Smooth muscle cell of the brain vasculature (primary cell): ENCODE measurements around the gene MAPT.
"Not testable (repeated sequence)": the region's sequence is repeated elsewhere in the genome, so short reads cannot be mapped to it uniquely, and the experiment has no call there.

Source experiments
- DNase-seq: peaks from one replicate; pipeline ENCODE4 v3.0.0-alpha.2; 2012; ENCODE audit warnings: low read depth, low spot score

Gene MAPT

GRCh38 chr17:45862127-45862526 lies 32.2 kb upstream of the MAPT start:
- DNase-seq, result not testable (repeated sequence)

DNA sequence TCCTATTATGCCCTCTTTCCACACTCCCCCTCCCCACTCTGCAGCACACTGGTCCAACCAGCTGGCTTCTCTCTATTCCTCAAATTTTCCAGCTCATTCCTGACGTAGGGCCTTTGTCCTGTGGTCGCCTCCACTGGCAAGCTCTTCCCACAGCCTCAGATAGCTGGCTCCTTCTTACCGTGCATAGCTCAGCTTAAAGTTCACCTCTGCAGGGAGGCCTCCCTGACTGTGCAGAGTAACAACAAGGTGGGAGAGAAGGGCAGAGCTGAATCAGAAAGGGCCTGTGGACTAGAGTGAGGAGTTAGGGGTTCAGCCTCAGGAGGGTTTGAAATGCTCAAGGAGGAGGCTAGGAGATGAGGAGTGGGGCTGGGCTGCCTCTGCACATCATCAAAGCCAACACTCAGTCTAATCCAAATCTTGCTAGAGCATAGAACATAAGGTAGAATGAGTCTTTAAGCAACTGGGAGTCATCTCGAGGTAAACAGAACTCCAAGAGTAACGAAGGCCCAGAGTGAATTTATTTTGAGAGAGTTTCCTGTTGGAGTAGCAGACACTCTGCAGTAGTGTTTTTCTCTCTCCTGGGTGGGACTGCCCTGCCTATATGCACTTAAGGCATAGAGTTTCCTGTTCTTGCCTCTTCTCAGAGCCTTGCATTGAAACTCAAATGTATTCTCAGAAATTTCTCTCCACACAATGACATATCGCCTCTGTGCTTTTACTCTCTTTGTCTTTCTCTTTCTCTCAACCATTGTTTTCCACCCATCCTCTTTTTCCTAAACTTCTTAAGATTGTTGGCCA lies 30.3 kb upstream of the MAPT start:
- DNase-seq, result no peak

DNA sequence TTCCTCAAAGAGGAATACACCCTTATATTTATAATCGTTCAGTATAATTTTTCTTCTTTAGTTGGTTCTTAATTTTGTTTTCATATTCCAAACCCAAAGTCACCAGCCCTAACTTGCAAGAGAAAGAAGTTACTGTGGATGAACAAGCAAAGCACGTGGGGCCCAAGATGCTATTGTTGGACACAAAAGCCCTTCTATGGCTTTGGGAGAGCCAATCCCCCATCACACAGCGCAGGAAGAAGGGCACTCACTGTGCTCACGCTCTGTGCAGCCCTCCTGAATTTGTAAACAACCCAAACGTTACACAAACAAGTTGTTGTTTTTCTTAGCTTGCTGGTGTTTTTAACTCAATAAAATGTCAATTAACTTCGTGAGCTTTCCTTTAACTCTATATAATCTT lies 27.2 kb upstream of the MAPT start:
- no peak for DNase-seq

DNA sequence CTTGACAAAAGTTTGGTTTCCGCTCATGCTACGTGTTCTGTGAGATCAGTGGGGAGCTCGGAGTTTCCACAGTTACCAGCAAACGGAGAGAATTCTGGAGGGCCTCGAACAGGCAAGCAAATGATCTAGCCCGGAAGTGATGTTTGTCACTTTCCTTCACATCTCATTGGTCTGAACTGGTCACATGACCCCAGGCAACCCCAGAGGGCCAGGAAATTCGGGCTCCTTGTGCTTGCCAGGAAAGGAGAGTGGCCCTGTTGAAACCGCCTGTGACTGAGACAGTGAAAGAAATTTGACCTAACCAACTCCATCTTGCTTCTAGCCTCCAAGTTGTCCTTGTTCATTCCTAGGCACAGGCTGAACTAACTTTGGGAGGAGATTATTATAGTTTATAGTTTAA lies 26.7 kb upstream of the MAPT start:
- no peak for DNase-seq

- no peak for DNase-seq
These were observed 26.1 kb upstream of the MAPT start for GRCh38 chr17:45868276-45868675.

GRCh38 chr17:45869676-45870341 lies 24.5 kb upstream of the MAPT start:
- no peak for DNase-seq

- DNase-seq, result no peak
These were observed 23.9 kb upstream of the MAPT start for GRCh38 chr17:45870342-45870974.

GRCh38 chr17:45871718-45872117 lies 22.6 kb upstream of the MAPT start:
- no peak for DNase-seq

GRCh38 chr17:45873728-45874127 lies 20.6 kb upstream of the MAPT start:
- DNase-seq, result no peak

- DNase-seq, result no peak
These were observed 20.2 kb upstream of the MAPT start for GRCh38 chr17:45874151-45874550.

DNA sequence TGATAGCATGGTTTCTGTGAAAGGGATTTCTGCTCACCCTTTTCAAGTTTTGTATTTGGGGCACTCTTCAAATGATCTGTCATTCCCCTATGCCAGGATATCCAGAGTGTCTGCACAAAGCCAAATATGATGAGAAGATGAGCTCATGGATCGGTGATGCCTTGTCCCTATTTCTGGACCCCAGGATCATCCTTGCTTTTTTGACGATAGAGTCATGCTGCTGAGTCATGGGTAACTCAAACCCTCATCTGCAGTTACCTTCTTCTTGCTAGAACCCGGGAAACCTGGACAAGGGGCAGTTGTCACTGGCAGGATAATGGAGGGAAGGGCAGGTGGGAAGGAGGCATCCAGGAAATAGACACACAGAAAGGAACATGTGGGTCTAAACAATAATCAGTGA lies 17.8 kb upstream of the MAPT start:
- no peak for DNase-seq

DNA sequence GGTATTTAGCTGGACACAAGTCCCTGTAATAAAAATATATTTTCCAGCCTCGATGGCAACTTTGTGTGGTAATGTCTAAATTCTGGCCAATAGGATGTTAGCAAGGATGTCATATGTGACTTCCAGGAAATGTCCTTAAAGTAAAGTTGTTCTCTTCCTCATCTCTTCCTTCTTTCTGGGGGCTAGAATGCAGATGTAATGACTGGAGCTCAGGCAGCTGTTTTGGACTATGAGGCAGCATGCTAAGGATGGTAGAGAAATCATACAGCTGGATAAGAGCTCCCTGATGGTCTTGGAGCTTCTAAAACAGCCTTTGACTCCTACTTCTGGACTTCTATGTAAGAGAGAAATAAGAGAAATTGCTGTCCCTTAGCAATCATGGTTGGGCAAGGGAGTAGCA lies 16.9 kb upstream of the MAPT start:
- no peak for DNase-seq

DNA sequence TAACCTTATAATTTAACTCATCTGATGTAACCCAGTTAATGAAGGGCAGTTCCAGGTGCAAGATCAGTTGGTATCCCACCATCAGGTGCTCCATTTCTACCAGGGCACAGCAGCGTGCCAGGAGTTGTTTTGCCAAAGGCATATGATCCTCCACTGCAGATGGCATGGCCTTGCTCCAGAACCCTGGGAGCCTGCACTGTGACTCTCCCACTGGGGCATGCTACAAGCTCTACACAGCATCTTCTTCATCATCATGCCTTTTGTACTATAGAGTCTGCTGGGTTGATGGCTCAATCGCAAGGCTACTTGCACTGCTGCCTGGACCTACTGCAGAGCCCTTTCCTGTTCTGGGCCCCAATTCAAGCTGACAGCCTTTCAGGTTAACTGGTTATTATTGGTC lies 11.3 kb upstream of the MAPT start:
- DNase-seq, result no peak

DNA sequence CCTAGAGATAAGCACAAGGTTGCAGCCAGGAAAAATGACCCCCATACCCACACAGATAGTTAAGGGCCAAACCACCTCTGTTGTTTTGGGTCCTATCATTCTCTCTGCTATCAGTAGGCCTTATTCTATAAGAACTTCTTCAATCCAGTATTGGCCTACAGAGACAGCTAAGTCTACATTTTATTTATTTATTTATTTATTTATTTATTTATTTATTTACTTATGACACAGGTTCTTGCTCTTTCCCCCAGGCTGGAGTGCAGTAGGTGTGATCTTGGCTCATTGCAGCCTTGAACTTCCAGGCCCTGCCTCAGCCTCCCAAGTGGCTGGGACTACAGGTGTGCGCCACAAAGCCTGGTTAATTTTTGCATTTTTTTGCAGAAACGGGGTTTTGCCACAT lies 7.5 kb upstream of the MAPT start:
- DNase-seq, result no peak

DNA sequence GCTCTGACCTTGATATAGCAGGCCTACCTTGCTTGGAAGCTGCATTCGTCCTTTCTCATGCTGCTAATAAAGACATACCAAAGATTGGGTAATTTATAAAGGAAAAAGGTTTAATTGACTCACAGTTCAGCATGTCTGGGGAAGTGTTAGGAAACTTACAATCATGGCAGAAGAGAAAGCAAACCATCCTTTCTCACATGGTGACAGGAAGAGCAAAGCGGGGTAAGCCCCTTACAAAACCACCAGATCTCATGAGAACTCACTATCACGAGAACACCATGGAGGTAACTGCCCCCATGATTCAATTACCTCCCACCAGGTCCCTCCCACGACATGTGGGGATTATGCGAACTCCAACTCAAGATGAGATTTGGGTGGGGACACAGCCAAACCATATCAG lies 6.0 kb upstream of the MAPT start:
- DNase-seq, result no peak

DNA sequence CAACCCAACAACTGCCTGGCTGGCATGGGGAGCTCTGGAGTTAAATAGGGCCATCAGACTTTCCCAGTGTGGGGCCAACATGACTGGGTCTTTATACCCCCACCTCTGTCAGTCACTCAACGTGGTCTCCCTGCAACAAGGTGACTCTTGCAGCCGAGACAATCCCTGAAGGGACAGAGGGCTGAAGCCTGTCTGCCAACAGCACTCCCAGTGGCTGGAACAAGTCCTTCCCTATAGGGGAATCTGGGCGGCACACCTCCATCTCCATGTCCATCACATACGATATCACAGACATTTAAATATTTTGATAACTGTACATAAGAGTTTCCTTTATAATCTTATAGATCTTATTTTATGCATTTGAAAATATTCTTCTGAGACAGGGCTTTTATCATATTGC lies 4.8 kb upstream of the MAPT start:
- no peak for DNase-seq

GRCh38 chr17:45893725-45894021 lies 681 bp upstream of the MAPT start:
- DNase-seq, result no peak

- no peak for DNase-seq
These were observed 1.1 kb downstream of the MAPT start for GRCh38 chr17:45895304-45895968.

DNA sequence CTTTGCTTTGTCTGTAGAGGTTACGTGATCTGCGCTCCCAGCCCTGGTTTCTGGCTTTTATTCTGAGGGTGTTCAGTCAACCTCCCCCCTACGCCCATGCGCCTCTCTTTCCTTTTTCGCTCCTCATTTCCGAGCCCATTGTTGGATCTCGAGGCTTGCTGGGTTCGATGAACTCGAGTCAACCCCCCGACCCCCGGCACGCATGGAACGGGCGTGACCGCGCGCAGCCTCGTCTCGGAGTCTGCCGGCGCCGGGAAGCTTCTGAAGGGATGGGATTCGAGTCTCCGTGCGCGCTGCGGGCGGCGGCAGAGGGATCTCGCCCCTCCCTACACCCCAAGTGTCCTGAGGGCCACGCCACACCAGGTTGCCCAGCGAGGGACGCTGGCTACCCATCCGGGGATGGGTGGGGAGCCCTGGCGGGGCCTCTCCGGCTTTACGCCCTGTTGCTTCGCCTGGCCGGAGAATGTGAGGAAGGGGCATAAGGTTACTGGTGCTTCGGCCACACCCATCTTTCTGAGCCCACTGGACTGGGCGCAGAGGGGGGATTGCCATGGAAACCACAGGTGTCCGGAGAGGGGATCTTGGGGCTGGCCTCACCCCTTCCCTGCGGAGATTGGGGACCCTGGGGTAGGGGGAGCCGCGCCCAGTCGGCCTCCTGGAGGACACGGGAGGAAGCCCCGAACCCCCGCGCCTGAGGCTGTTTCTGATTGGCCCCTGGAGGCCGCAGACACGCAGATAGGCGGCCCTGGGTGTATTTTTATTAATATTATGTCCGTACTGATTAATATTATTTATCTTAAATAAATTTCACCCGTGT lies 1.8 kb downstream of the MAPT start:
- no peak for DNase-seq

DNA sequence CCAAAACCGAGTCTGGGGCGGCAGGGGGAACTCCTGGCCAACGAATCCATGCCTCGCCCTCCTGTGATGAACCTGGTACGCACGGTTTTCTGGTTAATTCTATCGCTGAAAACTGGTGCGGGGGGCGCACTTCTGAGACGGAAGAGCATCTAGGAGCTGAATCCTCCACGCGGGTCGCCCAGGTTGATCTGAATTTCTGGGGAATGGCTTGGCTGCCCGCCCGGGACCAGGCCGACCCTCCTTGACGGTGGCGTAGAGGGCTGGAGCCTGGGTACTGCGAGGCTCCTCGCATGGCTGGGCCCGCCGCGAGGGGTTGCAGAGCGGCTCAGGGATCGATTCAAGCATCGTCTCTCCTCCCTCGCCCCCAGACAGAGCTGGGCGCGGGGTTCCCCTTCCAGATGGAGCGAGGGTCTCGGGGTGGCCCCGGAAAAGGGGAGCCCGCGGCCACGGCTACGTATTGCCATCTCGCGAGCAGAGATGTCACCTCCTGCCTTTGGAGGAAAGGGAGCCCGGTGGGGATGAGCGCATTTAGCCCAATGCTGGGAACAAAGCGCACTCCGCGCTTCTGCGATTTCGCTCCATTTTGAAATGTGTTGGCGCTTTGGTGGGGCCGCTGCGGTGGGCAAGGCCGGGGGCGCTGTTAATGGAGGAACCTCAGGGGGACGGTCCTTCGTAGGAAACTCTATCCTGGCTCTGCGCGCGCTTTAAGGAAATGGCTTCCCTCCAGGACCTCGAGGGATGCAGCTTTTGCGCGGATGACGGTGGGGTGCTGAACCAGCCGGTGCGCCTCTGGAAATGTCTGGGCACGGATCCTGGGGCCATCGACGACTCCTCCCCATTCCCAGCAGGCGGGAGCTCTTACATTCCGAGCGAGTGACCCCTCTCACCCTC lies 2.7 kb downstream of the MAPT start:
- no peak for DNase-seq

- DNase-seq, result no peak
These were observed 5.8 kb downstream of the MAPT start for GRCh38 chr17:45900136-45900535.
